NB4 (cell line): Measurements from ENCODE around the gene CD38.
"Not testable (repeated sequence)": the region's sequence is repeated elsewhere in the genome, so short reads cannot be mapped to it uniquely, and the experiment has no call there.

ENCODE experiments used
- DNase-seq: peaks from one replicate; pipeline ENCODE4 v3.0.0; 2010; ENCODE audit warnings: low read depth
- H3K4me3 ChIP-seq: one replicate; pipeline ENCODE4 v1.5.1; 2011; ENCODE audit warnings: mild to moderate bottlenecking, low read depth, low read length, moderate library complexity
- MAX ChIP-seq: IDR thresholded peaks from 2 replicates; pipeline ENCODE4 v1.6.1; 2011; ENCODE audit warnings: low read depth, low read length
- MYC ChIP-seq: IDR thresholded peaks from 2 replicates; pipeline ENCODE4 v1.6.1; 2011; ENCODE audit warnings: low read depth, low read length
- POLR2A ChIP-seq: IDR thresholded peaks from 2 replicates; pipeline ENCODE4 v1.6.1; 2011; ENCODE audit warnings: mild to moderate bottlenecking; ENCODE audit not compliant: insufficient read length; ENCODE audit errors: extremely low read depth
- TF ChIP-seq, protein P1 (sequence below): IDR thresholded peaks from one replicate; pipeline ENCODE4 v1.5.1; 2012; ENCODE audit warnings: low read depth, low read length

Gene CD38

GRCh38 chr4:15755321-15756155, 22.6 kb upstream of the CD38 start:
- no peak for TF ChIP-seq MYC
- no peak for TF ChIP-seq MAX
- no peak for TF ChIP-seq POLR2A
- TF ChIP-seq, protein P1, sequence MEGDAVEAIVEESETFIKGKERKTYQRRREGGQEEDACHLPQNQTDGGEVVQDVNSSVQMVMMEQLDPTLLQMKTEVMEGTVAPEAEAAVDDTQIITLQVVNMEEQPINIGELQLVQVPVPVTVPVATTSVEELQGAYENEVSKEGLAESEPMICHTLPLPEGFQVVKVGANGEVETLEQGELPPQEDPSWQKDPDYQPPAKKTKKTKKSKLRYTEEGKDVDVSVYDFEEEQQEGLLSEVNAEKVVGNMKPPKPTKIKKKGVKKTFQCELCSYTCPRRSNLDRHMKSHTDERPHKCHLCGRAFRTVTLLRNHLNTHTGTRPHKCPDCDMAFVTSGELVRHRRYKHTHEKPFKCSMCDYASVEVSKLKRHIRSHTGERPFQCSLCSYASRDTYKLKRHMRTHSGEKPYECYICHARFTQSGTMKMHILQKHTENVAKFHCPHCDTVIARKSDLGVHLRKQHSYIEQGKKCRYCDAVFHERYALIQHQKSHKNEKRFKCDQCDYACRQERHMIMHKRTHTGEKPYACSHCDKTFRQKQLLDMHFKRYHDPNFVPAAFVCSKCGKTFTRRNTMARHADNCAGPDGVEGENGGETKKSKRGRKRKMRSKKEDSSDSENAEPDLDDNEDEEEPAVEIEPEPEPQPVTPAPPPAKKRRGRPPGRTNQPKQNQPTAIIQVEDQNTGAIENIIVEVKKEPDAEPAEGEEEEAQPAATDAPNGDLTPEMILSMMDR, result no peak
- DNase-seq, result peak; percentile 34
- peak overlapping the region; percentile 35 for H3K4me3 ChIP-seq

GRCh38 chr4:15756361-15756861, 21.7 kb upstream of the CD38 start:
- peak; percentile 99 for DNase-seq
- H3K4me3 ChIP-seq, result peak overlapping the region; percentile 35
- peak; percentile 80 for TF ChIP-seq MYC
- TF ChIP-seq POLR2A, result no peak
- TF ChIP-seq, protein P1, result peak; percentile 87
- peak; percentile 85 for TF ChIP-seq MAX

DNA sequence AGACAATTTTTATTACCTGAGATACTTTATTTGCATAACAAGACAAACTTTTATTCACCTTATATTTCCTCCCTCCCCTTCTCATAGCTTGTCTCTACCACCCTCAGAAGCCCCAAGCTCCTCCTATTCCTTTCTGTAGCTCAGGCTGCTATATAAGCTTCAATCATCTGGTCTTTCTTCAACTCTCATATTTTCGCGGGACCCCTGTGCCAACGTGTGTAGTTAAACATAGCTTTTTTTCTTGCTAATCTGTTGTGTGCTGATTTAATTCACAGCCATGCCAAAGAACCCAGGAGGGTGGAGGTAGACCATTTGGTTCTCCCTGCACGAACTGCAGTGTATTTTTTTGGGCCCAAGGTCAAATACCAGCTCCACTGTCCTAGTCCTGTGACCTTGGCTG, 21.1 kb upstream of the CD38 start:
- TF ChIP-seq MAX (no peak), MYC (no peak), POLR2A (no peak)
- TF ChIP-seq, protein P1, result no peak
- peak; percentile 32 for DNase-seq
- peak overlapping the region; percentile 19 for H3K4me3 ChIP-seq

- TF ChIP-seq MAX (no peak), MYC (no peak), POLR2A (no peak)
- TF ChIP-seq, protein P1, result no peak
- DNase-seq, result no peak
- no peak overlapping the region for H3K4me3 ChIP-seq
These were observed 19.8 kb upstream of the CD38 start for GRCh38 chr4:15758294-15758693.

DNA sequence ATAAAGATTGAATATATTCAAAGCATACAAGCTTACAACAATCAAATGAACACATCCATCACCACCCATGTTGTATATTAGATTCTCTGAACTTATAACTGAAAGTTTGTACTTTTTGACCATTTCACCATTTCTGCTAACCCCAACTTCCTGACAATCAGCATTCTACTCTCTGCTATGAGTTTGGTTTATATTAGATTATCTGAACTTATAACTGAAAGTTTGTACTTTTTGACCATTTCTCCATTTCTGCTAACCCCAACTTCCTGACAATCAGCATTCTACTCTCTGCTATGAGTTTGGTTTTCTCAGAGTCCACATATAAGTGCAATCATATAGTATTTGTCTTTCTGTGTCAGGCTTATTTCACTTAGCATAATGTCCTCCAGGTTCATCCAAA, 15.7 kb upstream of the CD38 start:
- DNase-seq, H3K4me3 ChIP-seq: not testable (repeated sequence)

DNA sequence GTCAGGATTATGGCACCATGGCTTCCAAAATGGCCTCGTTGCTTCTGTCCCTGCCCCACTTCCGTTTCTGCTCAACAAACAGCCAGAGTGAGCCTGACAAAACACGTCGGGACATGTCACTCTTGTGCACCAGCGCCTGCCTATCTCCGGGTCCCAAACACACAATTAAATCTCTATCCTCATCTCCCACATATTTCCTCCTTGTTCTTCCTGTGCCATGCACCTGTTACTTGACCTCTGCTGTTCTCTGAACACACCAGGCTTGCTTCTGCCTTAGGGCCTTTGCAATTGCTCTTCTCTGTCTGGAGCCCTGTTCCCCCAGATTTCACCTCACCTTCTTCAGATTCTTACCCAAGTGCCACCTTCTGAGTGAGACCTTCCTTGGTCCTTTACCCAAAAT, 12.7 kb upstream of the CD38 start:
- no peak overlapping the region for H3K4me3 ChIP-seq
- no peak for DNase-seq
- TF ChIP-seq MAX (no peak), POLR2A (no peak), MYC (no peak)
- TF ChIP-seq, protein P1, result no peak
